HS-27A (cell line): ENCODE results near the gene MUC5B.

Experiments used
- DNase-seq: peaks from one replicate; pipeline ENCODE4 v3.0.0-alpha.2; 2012; ENCODE audit warnings: low read depth, missing footprints

The MUC5B gene

DNA sequence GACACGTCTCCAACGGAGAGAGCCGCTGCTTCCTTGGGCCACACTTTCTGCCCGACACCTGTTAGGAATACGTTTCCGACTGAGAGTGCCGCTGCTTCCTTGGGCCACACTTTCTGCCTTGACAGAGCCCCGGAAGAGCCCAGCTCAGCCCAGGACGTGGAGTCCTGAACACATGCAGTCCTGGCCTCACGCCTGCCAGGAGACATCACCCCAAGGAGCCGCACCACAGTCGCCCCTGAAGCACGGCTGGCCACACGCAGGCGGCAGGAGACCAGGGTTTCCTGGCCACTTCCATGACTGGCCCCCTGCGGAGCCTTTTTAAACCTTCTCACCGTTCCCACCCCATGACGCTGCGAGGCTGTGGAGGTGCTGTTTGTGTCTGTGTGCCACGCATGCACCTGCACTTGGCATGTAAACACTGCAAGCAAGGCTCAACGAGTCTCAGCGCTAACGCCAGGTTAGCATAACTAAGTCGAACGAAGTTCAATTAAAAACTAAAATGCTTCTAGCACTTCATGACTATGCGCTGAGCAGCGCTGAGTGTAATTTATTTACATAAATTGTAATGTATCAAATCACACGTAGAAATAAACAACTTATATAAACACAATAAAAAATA lies 77.8 kb downstream of the MUC5B start:
- no peak for DNase-seq

DNA sequence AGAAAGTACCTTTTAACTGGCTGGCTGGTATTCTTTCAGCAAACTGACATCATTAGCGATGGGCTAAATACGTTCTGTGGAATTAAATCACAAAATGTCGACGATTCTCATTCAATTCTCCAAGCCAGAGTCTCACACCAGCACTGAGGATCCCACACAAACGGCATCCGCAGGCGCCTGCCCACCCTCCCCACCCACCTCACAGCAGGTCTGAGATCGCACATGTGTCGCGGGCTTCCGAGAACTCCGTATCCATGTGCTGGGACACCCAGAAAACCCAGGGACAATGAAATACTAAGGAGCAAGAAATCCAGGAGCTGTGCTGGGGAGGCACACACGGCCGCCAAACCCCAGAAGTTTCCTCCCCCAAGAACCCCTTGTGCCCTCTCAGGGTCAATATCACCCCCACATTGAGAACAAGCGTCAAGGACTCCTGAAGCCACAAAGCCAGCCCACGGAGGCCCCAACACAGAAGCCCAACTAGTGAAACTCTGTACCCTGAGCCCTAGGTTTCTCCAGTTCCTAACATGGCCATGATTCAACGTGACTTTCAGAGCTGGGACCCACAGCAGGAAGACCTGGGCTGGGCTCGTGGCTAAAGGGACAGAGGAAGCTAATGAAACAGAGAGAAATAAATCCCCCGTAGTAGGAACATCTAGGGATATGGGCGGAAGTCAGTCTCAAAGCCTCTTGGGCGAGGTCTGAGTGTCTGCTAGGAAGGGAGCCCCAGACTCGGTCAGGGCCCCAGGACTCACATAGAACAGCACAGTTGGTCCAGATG lies 78.5 kb downstream of the MUC5B start:
- DNase-seq: no peak

DNA sequence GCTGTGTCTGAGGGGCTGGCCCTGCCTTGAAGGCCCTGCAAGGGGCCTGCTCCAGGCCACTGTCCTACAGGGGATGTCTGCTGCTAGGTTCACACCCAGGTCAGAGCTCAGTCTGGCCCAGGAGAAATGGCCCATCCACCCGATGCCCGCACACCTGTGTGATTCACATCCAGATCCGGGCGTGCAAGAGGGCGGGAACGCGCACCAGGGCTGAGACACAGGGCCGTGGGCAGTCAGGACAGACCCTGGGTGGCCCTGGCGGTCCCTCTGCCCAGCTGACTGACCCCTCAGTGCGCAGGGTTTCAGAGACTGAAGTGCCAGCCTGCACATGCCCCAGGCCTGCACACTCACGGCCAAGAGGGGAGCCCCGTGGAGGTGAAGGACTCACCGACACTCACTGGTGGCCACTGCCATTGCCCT lies 79.2 kb downstream of the MUC5B start:
- DNase-seq: no peak

DNA sequence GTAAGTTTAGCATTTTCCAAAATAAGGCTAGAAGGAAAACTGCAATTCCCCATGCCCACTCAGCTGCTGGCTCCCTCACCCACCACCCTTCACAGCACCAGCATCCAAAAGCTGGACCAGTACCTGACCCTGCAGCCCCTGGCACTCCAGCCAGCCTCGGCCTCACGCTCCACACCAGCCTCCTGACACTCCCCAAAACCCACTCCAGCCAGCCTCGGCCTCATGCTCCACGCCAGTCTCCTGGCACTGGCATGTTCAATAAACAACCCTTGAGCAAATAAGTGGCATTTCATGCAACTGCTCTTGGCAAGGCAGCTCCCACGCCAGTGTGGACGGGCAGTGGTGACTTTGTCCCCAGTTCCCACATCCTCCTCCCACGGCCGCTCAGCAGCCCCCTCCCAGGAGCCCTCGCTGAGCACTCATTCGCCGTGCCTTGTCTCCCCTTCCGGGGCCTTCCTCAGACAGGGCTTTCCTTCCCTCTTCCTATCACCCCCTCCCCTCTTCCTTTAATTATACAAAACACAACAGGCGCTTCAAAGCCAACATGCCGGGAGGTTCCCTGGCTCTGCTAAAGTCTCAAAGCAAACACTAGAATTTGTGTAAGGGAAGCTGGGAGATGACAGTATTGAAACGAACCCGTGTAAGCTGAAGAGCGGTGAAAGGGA lies 79.7 kb downstream of the MUC5B start:
- no peak for DNase-seq

DNA sequence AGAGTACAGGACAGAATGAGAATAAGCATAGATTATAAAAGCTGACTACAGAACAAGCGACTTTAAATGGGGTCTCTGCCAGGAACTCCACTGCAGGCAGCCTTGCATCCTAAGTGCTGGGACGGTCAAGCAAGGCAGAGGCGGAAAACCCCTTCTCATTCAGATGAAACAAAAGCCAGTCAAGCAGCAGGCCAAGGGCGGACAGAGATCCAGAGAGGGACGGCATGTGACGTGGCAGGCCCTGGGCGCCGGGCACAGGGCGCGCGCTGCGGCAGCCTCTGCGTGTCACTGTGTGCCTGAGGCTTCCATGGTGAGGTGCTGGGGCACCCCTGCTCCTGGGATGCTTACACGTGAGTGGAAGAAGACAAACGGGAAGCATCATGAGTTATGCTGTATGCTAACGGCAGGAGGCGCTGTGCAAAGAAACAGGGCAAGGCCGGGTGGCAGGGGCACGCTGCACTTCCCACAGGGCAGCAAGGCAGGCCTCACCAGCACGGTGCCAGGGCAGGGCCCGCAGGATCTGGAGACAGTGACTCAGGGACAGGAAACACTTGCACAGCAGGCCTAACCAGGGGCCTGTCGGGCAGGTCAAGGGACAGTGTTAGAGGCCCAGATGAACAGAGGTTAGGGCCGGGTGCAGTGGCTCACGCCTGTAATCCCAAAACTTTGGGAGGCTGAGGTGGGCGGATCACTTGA lies 80.4 kb downstream of the MUC5B start:
- no peak for DNase-seq

DNA sequence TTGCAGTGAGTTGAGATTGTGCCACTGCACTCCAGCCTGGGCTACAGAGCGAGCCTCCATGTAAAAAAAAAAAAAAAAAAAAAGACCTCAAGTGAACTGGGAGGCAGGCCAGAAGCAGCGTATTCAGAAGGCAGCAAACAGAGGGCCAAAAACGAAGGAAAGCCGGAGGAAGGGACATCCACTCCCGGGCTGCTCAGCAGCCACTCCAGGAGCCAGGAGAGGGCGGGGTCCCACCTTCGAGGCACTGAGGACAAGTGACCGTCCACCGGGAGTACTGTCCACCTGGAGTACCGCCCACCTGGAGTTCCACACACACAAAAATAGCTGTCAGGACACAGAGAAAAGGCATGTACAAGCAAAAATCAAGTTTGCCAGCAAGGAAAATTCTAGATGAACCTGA lies 81.1 kb downstream of the MUC5B start:
- DNase-seq: no peak

DNA sequence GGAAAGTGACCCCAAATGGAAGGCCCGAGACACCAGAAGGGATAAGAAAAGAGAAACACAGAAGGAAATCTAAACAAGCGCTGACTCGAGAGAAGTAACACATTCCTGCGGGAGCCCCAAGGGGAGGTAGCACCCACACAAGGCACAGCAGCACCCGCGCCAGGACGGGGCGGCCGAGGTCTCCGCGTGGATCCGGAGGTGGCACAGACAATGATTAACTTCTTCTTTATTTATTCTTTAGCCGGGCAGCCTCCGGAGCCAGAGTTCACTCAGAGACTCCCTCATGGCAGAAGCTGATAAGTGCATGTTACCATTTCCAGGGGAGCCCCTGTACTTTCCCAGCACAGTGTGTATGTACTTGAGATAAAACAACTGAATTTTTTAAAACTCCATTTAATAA lies 81.5 kb downstream of the MUC5B start:
- DNase-seq: no peak

DNA sequence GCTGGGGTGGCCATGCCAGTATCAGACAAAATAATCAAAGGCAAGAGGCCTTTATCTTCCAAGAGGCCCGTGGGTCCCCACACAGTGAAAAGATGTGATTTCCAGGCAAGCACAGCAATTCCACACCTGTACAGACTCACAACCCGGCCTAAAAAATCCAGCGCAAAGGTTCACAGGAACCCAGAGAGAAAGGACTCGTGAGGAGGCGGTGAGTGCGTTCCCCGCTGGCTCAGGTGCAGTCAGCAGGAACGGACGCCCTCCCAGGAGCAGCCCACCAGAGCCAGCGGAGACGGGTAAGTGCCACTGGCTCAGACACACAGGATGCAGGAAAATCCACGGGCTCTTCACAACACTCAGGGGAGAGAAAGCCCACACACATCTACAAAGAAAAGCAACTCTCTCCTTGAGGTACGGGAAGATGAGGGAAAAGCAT lies 82.2 kb downstream of the MUC5B start:
- DNase-seq: no peak

DNA sequence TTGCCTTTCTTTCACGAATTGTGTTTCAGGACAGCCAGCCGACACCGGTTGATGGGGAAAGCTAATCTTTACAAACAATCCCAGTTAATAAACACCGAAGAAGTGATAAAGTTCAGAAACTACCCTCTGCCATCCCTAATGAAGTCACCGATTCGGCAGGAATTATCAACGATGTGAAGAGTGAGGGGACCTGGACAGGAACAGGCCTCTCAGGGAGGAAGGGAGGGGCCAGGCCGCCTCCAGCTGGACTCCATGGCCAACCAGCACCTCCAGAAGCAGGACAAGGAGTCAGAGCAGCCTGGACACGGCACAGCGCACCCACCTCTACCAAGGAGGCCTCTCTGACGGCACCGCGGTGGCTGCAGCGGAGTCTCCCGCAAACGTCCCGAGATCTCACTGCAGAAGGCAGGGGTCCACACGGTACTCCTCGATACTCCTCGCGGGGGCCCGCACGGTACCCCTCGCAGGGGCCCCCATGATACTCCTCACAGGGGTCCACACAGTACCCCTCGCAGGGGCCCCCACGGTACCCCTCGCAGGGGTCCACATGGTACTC lies 82.7 kb downstream of the MUC5B start:
- no peak for DNase-seq

DNA sequence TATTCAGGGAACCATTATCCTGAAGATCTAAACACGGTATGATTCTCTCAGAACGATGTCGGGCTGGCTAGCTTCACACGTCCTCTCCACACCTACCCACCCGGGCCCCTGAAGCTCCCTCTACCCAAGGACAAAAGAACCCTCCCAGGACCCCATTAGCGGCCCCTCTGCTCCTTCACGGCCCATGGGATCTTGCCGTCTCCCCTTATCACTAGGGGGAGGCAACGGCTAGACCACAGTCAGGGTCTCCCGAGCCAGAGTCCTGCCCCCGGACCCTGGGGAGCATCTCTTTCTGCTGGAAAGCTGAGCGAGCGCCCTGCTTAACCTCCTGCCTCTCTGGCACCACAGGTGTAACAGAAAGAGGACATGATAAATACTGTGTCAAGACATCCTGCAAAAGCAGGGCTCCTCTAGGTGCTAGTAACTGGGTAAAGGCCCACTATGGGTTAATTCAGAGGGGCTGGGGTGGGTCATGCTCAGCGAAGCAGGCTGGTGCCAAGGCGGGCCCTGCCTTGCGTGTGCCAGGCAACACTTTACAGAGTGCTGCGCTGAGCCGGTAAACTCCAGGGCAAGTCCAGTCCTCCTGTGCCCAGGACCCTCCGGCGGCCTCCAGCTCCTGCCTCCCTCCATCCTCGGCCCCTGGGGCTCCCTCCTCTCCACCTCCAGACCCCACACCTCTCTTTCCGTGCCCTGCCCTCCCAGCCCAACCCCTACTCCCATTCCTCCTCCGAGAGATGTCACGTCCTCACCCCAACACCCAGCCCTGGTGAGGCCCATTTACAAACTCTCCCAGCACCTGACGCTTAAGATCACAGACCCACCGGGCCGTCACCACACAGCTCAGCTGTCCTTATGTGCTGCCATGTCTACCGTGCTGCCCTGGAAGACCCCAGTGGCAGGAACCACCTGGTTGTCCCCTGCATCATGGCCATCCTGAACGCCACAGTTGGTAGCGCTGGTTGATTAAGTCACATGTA lies 83.6 kb downstream of the MUC5B start:
- no peak for DNase-seq

DNA sequence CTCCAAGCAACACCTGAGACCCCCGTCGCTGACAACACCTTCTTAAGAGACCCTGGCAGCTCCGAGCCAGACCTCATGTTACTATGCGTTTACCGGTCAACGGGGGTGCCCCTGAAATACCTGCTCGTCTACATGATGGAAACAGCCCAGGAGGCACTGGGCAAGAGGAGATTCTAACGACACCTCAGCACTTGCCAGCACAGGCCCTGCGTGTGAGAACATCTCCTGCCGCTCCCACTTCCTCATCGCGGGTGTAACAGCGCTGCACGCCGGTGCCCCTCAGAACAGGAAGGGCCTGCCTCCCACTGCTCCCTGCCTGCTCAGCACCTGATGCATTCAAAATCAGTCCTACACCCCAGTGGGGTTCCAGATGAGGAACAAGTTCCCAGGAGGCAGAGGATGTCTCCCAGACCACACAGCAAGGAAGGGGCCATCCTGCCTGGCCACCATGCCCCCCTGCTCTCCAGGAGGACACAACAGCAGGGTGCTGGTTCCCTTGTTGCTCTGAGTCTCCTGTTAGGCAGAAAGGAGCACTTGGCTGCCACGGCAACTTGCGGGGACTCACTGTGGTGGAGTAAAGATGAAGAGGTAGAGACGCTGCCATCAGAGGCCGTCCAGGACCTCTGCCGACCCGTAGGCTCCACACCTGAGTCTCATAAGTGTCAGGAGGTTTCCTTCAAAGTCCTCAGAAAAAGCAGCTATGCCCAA lies 84.5 kb downstream of the MUC5B start:
- DNase-seq: no peak

DNA sequence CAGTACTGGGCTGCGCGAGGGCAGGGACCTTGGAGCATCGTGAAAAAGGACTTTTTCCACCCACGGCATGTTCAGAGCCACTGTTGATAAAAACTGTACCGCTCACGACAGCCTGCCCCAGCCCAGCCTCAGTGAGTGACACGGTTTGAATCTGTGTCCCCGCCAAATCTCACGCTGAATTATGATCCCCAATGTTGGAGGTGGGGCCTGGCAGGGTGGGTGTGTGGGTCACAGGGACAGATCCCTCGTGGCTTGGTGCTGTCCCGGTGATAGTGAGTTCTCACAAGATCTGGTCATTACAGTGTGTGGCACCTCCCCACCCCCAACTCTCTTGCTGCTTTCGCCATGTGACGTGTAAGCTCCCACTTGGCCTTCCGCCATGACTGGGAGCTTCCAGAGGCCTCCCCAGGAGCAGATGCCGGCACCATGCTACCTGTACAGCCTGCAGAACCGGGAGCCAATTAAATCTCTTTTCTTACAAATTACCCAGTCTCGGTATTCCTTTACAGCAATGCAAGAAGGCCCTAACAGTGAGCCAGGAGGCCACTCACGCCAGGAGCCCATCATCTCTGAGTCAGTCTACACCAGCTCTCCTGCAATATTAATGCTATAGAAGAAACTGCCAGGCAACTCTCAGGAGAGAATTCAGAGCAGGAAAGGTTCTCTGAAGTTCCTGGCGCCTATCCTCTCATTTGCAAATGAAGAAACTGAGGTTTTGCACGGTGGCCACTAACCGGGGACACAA lies 85.3 kb downstream of the MUC5B start:
- DNase-seq: no peak

DNA sequence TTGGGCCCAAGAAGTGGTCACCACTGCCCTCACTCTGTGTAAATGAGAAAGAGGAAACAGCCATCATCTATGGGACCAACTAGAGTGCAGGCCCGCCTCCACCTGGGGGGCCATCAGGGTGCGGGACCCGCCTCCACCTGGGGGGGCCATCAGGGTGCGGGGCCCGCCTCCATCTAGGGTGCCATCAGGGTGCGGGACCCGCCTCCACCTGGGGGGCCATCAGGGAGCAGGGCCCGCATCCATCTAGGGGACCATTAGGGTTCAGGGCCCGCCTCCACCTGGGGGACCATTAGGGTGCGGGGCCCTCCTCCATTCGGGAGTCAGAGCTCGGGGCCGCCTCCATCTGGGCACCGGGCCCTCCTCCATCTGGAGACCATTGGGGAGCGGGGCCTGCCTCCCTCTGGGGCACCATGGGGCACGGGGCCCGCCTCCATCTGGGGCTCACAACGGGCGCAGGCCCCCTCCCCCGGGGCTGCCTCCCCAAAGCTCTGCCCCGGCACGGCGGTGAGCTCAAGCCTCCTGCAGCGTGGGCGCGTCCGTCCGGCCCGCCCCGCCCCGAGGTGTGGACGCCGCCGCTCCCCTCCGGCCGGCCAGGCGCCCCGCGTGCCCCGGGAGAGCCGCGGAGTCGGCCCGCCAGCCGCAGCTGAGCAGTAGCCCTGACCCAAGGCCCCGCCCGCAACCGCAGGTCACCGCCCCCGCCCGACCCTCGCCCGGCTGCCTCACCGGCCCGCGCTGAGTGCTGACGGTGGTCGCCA lies 86.1 kb downstream of the MUC5B start:
- no peak for DNase-seq

DNA sequence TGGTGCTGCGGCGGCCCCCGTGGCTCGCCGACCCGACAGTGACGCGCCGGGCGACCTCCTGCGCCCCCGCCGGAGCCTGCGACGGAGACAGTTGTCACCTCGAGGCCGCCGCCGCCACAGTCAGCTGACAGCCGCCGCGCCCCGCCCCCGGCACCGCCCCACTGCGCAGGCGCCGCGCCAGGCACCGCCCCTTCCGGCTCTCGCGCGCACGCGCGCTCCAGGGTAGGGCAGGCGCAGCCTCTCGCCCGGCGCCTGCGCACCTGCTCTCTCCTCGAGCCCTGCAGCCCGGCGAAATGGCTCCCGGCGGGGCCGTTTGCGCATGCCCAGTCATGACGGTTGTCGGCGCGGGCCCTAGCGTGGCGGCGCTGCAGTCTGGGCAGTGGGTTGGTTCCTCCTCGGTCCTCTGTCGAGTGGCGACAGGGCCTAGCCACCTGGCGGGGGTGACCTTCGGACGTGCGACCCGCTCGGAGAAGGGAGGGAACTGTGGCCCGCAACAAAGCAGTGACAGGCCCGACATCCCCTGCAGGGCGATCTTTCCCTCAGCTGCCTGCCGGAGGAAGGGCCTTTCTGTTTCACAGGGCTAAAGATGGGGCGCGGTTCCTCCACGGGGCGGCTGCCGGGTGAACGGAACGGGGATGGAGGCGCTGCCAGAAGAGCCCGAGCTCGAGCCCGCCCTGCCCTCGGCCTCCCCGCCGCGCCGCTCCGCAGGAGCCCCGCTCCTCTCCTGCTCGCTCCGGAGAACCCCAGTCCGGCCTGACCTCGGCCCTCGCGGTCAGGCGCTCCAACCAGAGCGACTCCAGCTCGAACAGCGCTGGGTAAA lies 86.8 kb downstream of the MUC5B start, which contains the start of gene TOLLIP:
Gene TOLLIP, minus strand, starts transcription at position 135 of the 820 bp plus-strand sequence. Its CDS starts 134 bp downstream, at position 1.
- peak; percentile 59 for DNase-seq

DNA sequence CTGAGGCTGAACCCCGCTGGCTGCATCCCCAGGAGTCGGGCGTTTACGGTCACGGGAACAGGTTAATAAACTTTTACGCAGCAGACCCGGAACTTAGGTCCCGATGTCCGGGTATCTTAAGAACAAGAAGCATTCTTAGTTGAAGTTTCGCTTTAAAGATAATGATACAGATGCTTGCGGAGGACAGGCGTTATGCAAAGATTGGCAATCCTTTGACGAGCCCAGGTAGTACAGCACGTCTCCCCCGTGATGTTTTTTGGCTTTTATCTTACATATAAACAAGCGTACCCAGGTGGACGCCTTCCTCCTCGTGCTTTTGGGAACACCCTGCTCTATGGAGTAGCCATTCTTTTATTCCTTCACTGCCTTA lies 87.4 kb downstream of the MUC5B start:
- DNase-seq: no peak

DNA sequence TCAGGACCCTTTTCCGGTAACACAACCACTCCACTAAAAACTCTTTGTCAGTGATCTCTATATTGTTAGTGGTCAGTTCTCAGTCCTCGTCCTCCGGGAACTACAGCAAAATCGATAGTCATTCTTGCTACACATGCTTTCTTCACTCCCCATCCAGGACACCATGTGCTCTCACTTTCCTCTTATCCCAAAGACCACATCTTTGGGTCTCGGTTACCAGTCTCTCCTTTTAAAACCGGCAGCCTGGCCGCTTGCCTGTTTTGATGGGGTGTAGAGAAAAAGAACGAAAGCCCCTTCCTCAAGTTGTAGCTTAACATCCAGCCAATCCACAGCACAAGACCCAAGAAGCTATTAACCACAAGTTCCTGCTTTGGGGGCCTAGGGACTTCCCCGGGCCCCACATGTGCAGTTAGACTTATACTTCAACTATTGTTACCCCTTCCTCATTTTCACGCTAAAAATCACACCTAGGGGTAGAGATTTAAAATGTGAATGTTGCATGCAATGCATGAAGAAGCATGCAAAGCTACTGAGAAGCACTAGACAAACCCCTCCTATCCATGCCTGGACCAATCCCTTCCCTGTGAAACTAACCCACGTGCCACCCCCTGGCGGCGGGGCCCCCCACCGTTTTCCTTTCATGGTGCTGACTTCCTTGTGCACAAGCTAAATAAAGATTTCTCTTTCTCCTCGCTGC lies 88.1 kb downstream of the MUC5B start:
- no peak for DNase-seq
